Liver (tissue), 9 donors: ENCODE measurements around the gene ZFAND3. TPM values are rescaled to one million over a fixed set of nuclear protein-coding genes. Genes with fewer than 3 reads are reported as not detected.

Experiments
- DNase-seq: peaks from one replicate; pipeline ENCODE4 v3.0.0-alpha.2; 2017; ENCODE audit warnings: low spot score
- H3K27ac ChIP-seq, 2 donors: one replicate each; pipeline ENCODE4 v1.7.0; 2013; ENCODE audit warnings: inconsistent platforms in 2 of 2, low read length in 2 of 2, control low read depth in 1 of 2, low read depth in 1 of 2, mild to moderate bottlenecking in 1 of 2
- H3K27me3 ChIP-seq, 4 donors: one replicate each; pipeline versions ENCODE4 v1.6.1 to v1.7.0; 2013; ENCODE audit warnings: low read length in 3 of 4, inconsistent platforms in 1 of 4, mild to moderate bottlenecking in 1 of 4, moderate library complexity in 1 of 4; ENCODE audit not compliant: control insufficient read depth in 4 of 4, insufficient read depth in 4 of 4
- H3K36me3 ChIP-seq, 4 donors: one replicate each; pipeline versions ENCODE4 v1.6.1 to v1.7.0; 2013; ENCODE audit warnings: low read length in 3 of 4, mild to moderate bottlenecking in 3 of 4, low read depth in 1 of 4, moderate library complexity in 1 of 4; ENCODE audit not compliant: control insufficient read depth in 4 of 4, insufficient read depth in 3 of 4
- H3K4me1 ChIP-seq, 4 donors: one replicate each; pipeline versions ENCODE4 v1.6.1 to v1.7.0; 2013; ENCODE audit warnings: low read length in 3 of 4, mild to moderate bottlenecking in 3 of 4, moderate library complexity in 1 of 4; ENCODE audit not compliant: control insufficient read depth in 4 of 4, insufficient read depth in 4 of 4
- H3K4me3 ChIP-seq, 3 donors: one replicate each; pipeline versions ENCODE4 v1.6.1 to v1.7.0; 2013; ENCODE audit warnings: low read length in 3 of 3, control low read depth in 1 of 3, low read depth in 1 of 3, mild to moderate bottlenecking in 1 of 3
- H3K9ac ChIP-seq, 2 donors: one replicate each; pipeline ENCODE4 v1.7.0; 2013; ENCODE audit warnings: low read length in 2 of 2, mild to moderate bottlenecking in 2 of 2, moderate library complexity in 2 of 2, control low read depth in 1 of 2, low read depth in 1 of 2
- H3K9me3 ChIP-seq, 4 donors: one replicate each; pipeline versions ENCODE4 v1.6.1 to v1.7.0; 2013; ENCODE audit warnings: low read length in 3 of 4; ENCODE audit not compliant: control insufficient read depth in 4 of 4
- ATF3 ChIP-seq: IDR thresholded peaks from 2 replicates; pipeline ENCODE4 v1.6.1; 2016; ENCODE audit warnings: antibody characterized with exemption
- CTCF ChIP-seq: fragments of 150-350 bp; IDR thresholded peaks from 2 replicates; pipeline ENCODE4 v1.5.1; 2017; ENCODE audit warnings: improper control_type of control experiment, low read depth, low read length; ENCODE audit not compliant: missing input control
- EGR1 ChIP-seq, 2 donors: IDR thresholded peaks; 2 replicates each; pipeline ENCODE4 v1.6.1; 2016 to 2018; ENCODE audit warnings: antibody characterized with exemption in 2 of 2, low read depth in 2 of 2
- FOXA2 ChIP-seq: IDR thresholded peaks from 2 replicates; pipeline ENCODE4 v1.6.1; 2016; ENCODE audit warnings: antibody characterized with exemption
- GABPA ChIP-seq, 2 donors: IDR thresholded peaks in 1 of 2; conservative IDR thresholded peaks in 1 of 2; 2 replicates each; pipeline ENCODE4 v1.6.1; 2016; ENCODE audit warnings: antibody characterized with exemption in 2 of 2, mild to moderate bottlenecking in 1 of 2, moderate library complexity in 1 of 2
- HNF4A ChIP-seq, 2 donors: conservative IDR thresholded peaks; 2 replicates each; pipeline ENCODE4 v1.6.1; 2016; ENCODE audit warnings: antibody characterized with exemption in 2 of 2, mild to moderate bottlenecking in 2 of 2
- HNF4G ChIP-seq: IDR thresholded peaks from 2 replicates; pipeline ENCODE4 v1.6.1; 2016; ENCODE audit warnings: antibody characterized with exemption
- MAX ChIP-seq: IDR thresholded peaks from 2 replicates; pipeline ENCODE4 v1.6.1; 2016; ENCODE audit warnings: antibody characterized with exemption
- NR2F2 ChIP-seq: IDR thresholded peaks from 2 replicates; pipeline ENCODE4 v1.6.1; 2016; ENCODE audit warnings: antibody characterized with exemption
- RAD21 ChIP-seq, 2 donors: IDR thresholded peaks; 2 replicates each; pipeline ENCODE4 v1.6.1; 2016; ENCODE audit warnings: antibody characterized with exemption in 2 of 2, mild to moderate bottlenecking in 2 of 2
- SP1 ChIP-seq: IDR thresholded peaks from 2 replicates; pipeline ENCODE4 v1.6.1; 2018; ENCODE audit warnings: antibody characterized with exemption, mild to moderate bottlenecking
- TAF1 ChIP-seq: conservative IDR thresholded peaks from 2 replicates; pipeline ENCODE4 v1.6.1; 2016; ENCODE audit warnings: antibody characterized with exemption, mild to moderate bottlenecking
- YY1 ChIP-seq: IDR thresholded peaks from 2 replicates; pipeline ENCODE4 v1.6.1; 2016; ENCODE audit warnings: antibody characterized with exemption, mild to moderate bottlenecking
- ZBTB33 ChIP-seq: IDR thresholded peaks from 2 replicates; pipeline ENCODE4 v1.6.1; 2016; ENCODE audit warnings: antibody characterized with exemption
- WGBS: extraction: QIAGEN DNeasy Blood & Tissue Kit; methylation state at CpG from one replicate; pipeline ENCODE4 v1.1.7; 2013; 5-methylcytosine and 5-hydroxymethylcytosine counted together
- polyA plus RNA-seq, 2 donors: library from polyadenylated mRNA; stranded (reverse) in 1 of 2; unstranded in 1 of 2; fragments of 200-250 nt in 1 of 2; fragments of >200 nt in 1 of 2; fragmentation: Nextera tagmentation in 1 of 2; extraction: Ambion mirVana in 1 of 2; gene quantifications; one replicate each; pipeline versions ENCODE4 v1.2.1 to v1.2.3, GENCODE V29; 2013 to 2015
- total RNA-seq, 2 donors: library from RNA; depleted of rRNA; stranded (reverse); fragments of >200 nt; gene quantifications; one replicate each; pipeline ENCODE4 v1.2.3, GENCODE V29; 2014
- donor health status: healthy.
- donor health status: healthy.
- donor health status: healthy.
- donor health status: healthy.
- donor health status: healthy.

ZFAND3 gene
- total and polyA plus RNA-seq, 4 donors, result 7.7 to 37.5 (median 23.1) TPM

- Histone ChIP-seq H3K27ac (no peak overlapping the region), H3K36me3 (no peaks in the 10 kb centered on the region), H3K27me3 (no peaks in the 10 kb centered on the region), H3K4me3 (no peak overlapping the region), H3K9ac (no peak overlapping the region), H3K4me1 (peaks cover 6 to 18% (median 9%) of the 10 kb centered on the region in 4 donors), H3K9me3 (peaks cover 0 to 2% (median 0%) of the 10 kb centered on the region in 4 donors)
- TF ChIP-seq FOXA2 (no peak), NR2F2 (no peak), CTCF (no peak), SP1 (no peak), TAF1 (no peak), RAD21 (IDR thresholded peaks at IDR 0.05) (no peak), GABPA (IDR thresholded peaks at IDR 0.05 in 1 of 2, conservative IDR thresholded peaks at IDR 0.05 in 1 of 2) (no peak), HNF4A (conservative IDR thresholded peaks at IDR 0.05) (no peak), MAX (no peak)
- DNase-seq, result no peak
- 72% methylated on average over 5 of the region's 5 CpGs for WGBS
Measured at GRCh38 chr6:37979392-37980221, 160.1 kb downstream of the ZFAND3 start.

GRCh38 chr6:37980222-37980595 is 160.7 kb downstream of the ZFAND3 start:
- DNase-seq, result no peak
- H3K27ac ChIP-seq, result no peak overlapping the region
- no peaks in the 10 kb centered on the region for H3K9me3 ChIP-seq
- no peak overlapping the region for H3K4me3 ChIP-seq
- no peak overlapping the region for H3K9ac ChIP-seq
- peaks cover 6 to 18% (median 9%) of the 10 kb centered on the region in 4 donors for H3K4me1 ChIP-seq
- WGBS, result 79% methylated on average over 1 of the region's 1 CpG
- H3K27me3 ChIP-seq, result no peaks in the 10 kb centered on the region
- no peaks in the 10 kb centered on the region for H3K36me3 ChIP-seq
- TF ChIP-seq ATF3, result no peak

GRCh38 chr6:37981626-37982025 is 162.1 kb downstream of the ZFAND3 start:
- Histone ChIP-seq H3K4me1 (peaks cover 10 to 26% (median 15%) of the 10 kb centered on the region in 4 donors), H3K9me3 (no peaks in the 10 kb centered on the region)
- no peak for DNase-seq

GRCh38 chr6:37982317-37982716 is 162.8 kb downstream of the ZFAND3 start:
- peaks cover 10 to 31% (median 21%) of the 10 kb centered on the region in 4 donors for H3K4me1 ChIP-seq
- H3K27ac ChIP-seq, result no peak overlapping the region
- no peaks in the 10 kb centered on the region for H3K9me3 ChIP-seq
- H3K36me3 ChIP-seq, result no peaks in the 10 kb centered on the region
- H3K4me3 ChIP-seq, result no peak overlapping the region
- 66% methylated on average over 3 of the region's 3 CpGs for WGBS
- H3K27me3 ChIP-seq, result no peaks in the 10 kb centered on the region
- no peak overlapping the region for H3K9ac ChIP-seq
- no peak for DNase-seq
- TF ChIP-seq MAX, result no peak
- TF ChIP-seq CTCF, result no peak
- no peak for TF ChIP-seq YY1
- no peak for TF ChIP-seq FOXA2
- TF ChIP-seq TAF1, result no peak
- no peak for TF ChIP-seq ZBTB33
- TF ChIP-seq RAD21 (IDR thresholded peaks at IDR 0.05), result no peak
- no peak for TF ChIP-seq EGR1 (IDR thresholded peaks at IDR 0.05; ENCODE audit: low read depth in 2 of 2)
- TF ChIP-seq HNF4A (conservative IDR thresholded peaks at IDR 0.05), result no peak
- no peak for TF ChIP-seq SP1
- TF ChIP-seq HNF4G, result no peak

More at GRCh38 chr6:37981626-37982025, 162.1 kb downstream of the ZFAND3 start:
- no peaks in the 10 kb centered on the region for H3K36me3 ChIP-seq
- no peak overlapping the region for H3K9ac ChIP-seq
- H3K27ac ChIP-seq, result no peak overlapping the region
- TF ChIP-seq YY1, result no peak
- no peak for TF ChIP-seq RAD21 (IDR thresholded peaks at IDR 0.05)
- WGBS, result 86% methylated on average over 2 of the region's 2 CpGs
- H3K27me3 ChIP-seq, result no peaks in the 10 kb centered on the region
- H3K4me3 ChIP-seq, result no peak overlapping the region
